ENCODE measurements around the gene ANKRD35. TPM values are rescaled to one million over a fixed set of nuclear protein-coding genes. Genes with fewer than 3 reads are reported as not detected.

The ANKRD35 gene
- total and polyA plus RNA-seq, 12 donors, result 0.28 to 2.1 (median 0.56) TPM

- intact Hi-C loops (cut with DNase I), result loop anchor here in 1 of 10 donors (1.0 kb wide), 1 partner anchor 41 kb away; the partner anchor contains the start of gene NUDT17
- H3K36me3 ChIP-seq, result no peaks in the 10 kb centered on the region
- H3K4me3 ChIP-seq, result peak overlapping the region; percentile 59 to 94 (median 72)
- peaks cover 0 to 12% (median 0%) of the 10 kb centered on the region in 7 donors for H3K27me3 ChIP-seq
- no peaks in the 10 kb centered on the region for H3K9me3 ChIP-seq
- 28 to 42% methylated on average over 11 of the region's 11 CpGs for WGBS, 2 donors
- peak overlapping the region in 7 of 10 donors; percentile 20 to 71 (median 65) for H3K27ac ChIP-seq
- TF ChIP-seq, protein P1, sequence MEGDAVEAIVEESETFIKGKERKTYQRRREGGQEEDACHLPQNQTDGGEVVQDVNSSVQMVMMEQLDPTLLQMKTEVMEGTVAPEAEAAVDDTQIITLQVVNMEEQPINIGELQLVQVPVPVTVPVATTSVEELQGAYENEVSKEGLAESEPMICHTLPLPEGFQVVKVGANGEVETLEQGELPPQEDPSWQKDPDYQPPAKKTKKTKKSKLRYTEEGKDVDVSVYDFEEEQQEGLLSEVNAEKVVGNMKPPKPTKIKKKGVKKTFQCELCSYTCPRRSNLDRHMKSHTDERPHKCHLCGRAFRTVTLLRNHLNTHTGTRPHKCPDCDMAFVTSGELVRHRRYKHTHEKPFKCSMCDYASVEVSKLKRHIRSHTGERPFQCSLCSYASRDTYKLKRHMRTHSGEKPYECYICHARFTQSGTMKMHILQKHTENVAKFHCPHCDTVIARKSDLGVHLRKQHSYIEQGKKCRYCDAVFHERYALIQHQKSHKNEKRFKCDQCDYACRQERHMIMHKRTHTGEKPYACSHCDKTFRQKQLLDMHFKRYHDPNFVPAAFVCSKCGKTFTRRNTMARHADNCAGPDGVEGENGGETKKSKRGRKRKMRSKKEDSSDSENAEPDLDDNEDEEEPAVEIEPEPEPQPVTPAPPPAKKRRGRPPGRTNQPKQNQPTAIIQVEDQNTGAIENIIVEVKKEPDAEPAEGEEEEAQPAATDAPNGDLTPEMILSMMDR (IDR thresholded peaks at IDR 0.05), result no peak
- no peak for DNase-seq
- peaks cover 8 to 44% (median 19%) of the 10 kb centered on the region in 9 donors for H3K4me1 ChIP-seq
- peak; percentile 4 to 37 (median 28) for ATAC-seq
These were observed 724 bp upstream of the ANKRD35 start for GRCh38 chr1:145886390-145886789.

- DNase-seq, result no peak
- TF ChIP-seq, protein P1 (IDR thresholded peaks at IDR 0.05), result no peak
- H3K9me3 ChIP-seq, result no peaks in the 10 kb centered on the region
- no peaks in the 10 kb centered on the region for H3K36me3 ChIP-seq
- no peak overlapping the region for H3K27ac ChIP-seq
- H3K27me3 ChIP-seq, result peaks cover 0 to 12% (median 0%) of the 10 kb centered on the region in 7 donors
- intact Hi-C loops (cut with DNase I), result no loop called here
- peaks cover 0 to 27% (median 9%) of the 10 kb centered on the region in 9 donors for H3K4me1 ChIP-seq
- WGBS, 2 donors, result 89 to 100% methylated on average over 1 of the region's 1 CpG
- no peak for ATAC-seq
- no peak overlapping the region for H3K4me3 ChIP-seq
These were observed 991 bp downstream of the ANKRD35 start for GRCh38 chr1:145884675-145885074.

DNA sequence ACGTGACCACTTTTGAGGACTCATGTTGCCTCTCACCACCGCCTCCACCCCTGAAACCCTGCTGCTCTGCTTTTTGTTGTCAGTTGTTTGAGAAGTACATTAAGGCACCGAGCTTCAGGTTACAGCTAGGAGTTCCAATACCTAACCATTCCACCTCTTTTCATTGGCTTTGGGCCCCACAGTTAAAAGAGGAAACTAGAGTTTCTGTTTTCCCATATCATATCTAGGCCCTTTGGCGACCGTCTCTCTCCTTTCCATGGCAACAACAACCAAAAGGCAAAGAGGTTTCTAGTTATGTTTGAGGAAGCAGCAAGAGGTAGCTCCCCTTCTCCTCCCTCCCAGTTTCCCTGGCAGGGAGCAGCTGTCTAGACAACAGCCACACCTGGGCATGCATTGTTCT is 5.9 kb downstream of the ANKRD35 start:
- ATAC-seq, result no peak
- H3K36me3 ChIP-seq, result no peaks in the 10 kb centered on the region
- no peak for DNase-seq

GRCh38 chr1:145878724-145879123 is 6.9 kb downstream of the ANKRD35 start:
- DNase-seq, result no peak
- Histone ChIP-seq H3K9me3 (no peaks in the 10 kb centered on the region), H3K4me1 (no peaks in the 10 kb centered on the region), H3K36me3 (no peaks in the 10 kb centered on the region), H3K4me3 (no peak overlapping the region), H3K27me3 (no peaks in the 10 kb centered on the region), H3K27ac (no peak overlapping the region)
- TF ChIP-seq, protein P1 (IDR thresholded peaks at IDR 0.05), result no peak
- 77 to 80% methylated on average over 2 of the region's 2 CpGs for WGBS, 2 donors
- intact Hi-C loops (cut with DNase I), result no loop called here
- ATAC-seq, result no peak

More for the DNA sequence above, 5.9 kb downstream of the ANKRD35 start:
- Histone ChIP-seq H3K4me3 (no peak overlapping the region), H3K9me3 (no peaks in the 10 kb centered on the region), H3K4me1 (peaks cover 0 to 2% (median 0%) of the 10 kb centered on the region in 9 donors), H3K27me3 (peaks cover 0 to 7% (median 0%) of the 10 kb centered on the region in 7 donors), H3K27ac (no peak overlapping the region)
- TF ChIP-seq, protein P1 (IDR thresholded peaks at IDR 0.05), result no peak
- 58 to 73% methylated on average over 5 of the region's 5 CpGs for WGBS, 2 donors
- intact Hi-C loops (cut with DNase I), result no loop called here

Measured in heart right ventricle (tissue), 16 donors.